Measurements from ENCODE around the gene GLG1. TPM values are rescaled to one million over a fixed set of nuclear protein-coding genes. Genes with fewer than 3 reads are reported as not detected.
"Not testable (repeated sequence)": the region's sequence is repeated elsewhere in the genome, so short reads cannot be mapped to it uniquely, and the experiment has no call there.

The GLG1 gene
- total and polyA plus RNA-seq, 2 donors, result 74.8 to 164 TPM

GRCh38 chr16:74524117-74524516, 82.8 kb downstream of the GLG1 start:
- Histone ChIP-seq H3K4me3 (ENCODE audit: low read depth, low read length) (no peak overlapping the region), H3K27ac (ENCODE audit: low read depth) (no peak overlapping the region)
- 97% methylated on average over 5 of the region's 5 CpGs for WGBS

GRCh38 chr16:74523706-74524105, 83.2 kb downstream of the GLG1 start:
- not testable (repeated sequence) for DNase-seq (ENCODE audit: extremely low spot score); H3K27ac ChIP-seq (ENCODE audit: low read depth); H3K4me1 ChIP-seq (ENCODE audit: insufficient read depth); H3K36me3 ChIP-seq (ENCODE audit: insufficient read depth); H3K4me3 ChIP-seq (ENCODE audit: low read depth, low read length)
- 96% methylated on average over 3 of the region's 3 CpGs for WGBS

More at GRCh38 chr16:74524117-74524516, 82.8 kb downstream of the GLG1 start:
- Histone ChIP-seq H3K36me3 (ENCODE audit: insufficient read depth) (no peaks in the 10 kb centered on the region), H3K4me1 (ENCODE audit: insufficient read depth) (peaks cover 1% of the 10 kb centered on the region)
- no peak for DNase-seq (ENCODE audit: extremely low spot score)

- Histone ChIP-seq H3K4me1 (ENCODE audit: insufficient read depth) (peaks cover 1% of the 10 kb centered on the region), H3K36me3 (ENCODE audit: insufficient read depth) (no peaks in the 10 kb centered on the region), H3K4me3 (ENCODE audit: low read depth, low read length) (no peak overlapping the region), H3K27ac (ENCODE audit: low read depth) (no peak overlapping the region)
- no peak for DNase-seq (ENCODE audit: extremely low spot score)
- 75% methylated on average over 6 of the region's 6 CpGs for whole genome bisulfite sequencing
Measured at GRCh38 chr16:74522160-74522559, 84.8 kb downstream of the GLG1 start.

- Histone ChIP-seq H3K4me1 (ENCODE audit: insufficient read depth) (peaks cover 1% of the 10 kb centered on the region), H3K36me3 (ENCODE audit: insufficient read depth) (no peaks in the 10 kb centered on the region), H3K27ac (ENCODE audit: low read depth) (no peak overlapping the region), H3K4me3 (ENCODE audit: low read depth, low read length) (no peak overlapping the region)
- DNase-seq (ENCODE audit: extremely low spot score), result no peak
- 49% methylated on average over 4 of the region's 4 CpGs for whole genome bisulfite sequencing
Measured at GRCh38 chr16:74521691-74522090, 85.2 kb downstream of the GLG1 start.

- H3K36me3 ChIP-seq (ENCODE audit: insufficient read depth); H3K27ac ChIP-seq (ENCODE audit: low read depth); H3K4me1 ChIP-seq (ENCODE audit: insufficient read depth); H3K4me3 ChIP-seq (ENCODE audit: low read depth, low read length); DNase-seq (ENCODE audit: extremely low spot score): not testable (repeated sequence)
- WGBS, result 98% methylated on average over 1 of the region's 1 CpG
Measured at GRCh38 chr16:74518934-74519333, 88.0 kb downstream of the GLG1 start.

- WGBS, result 93% methylated on average over 9 of the region's 9 CpGs
Measured at GRCh38 chr16:74511961-74512360, 95.0 kb downstream of the GLG1 start.

GRCh38 chr16:74505011-74505410, 101.9 kb downstream of the GLG1 start:
- Histone ChIP-seq H3K4me1 (ENCODE audit: insufficient read depth) (no peaks in the 10 kb centered on the region), H3K36me3 (ENCODE audit: insufficient read depth) (peaks cover 5% of the 10 kb centered on the region), H3K27ac (ENCODE audit: low read depth) (no peak overlapping the region), H3K4me3 (ENCODE audit: low read depth, low read length) (no peak overlapping the region)
- no peak for DNase-seq (ENCODE audit: extremely low spot score)
- 75% methylated on average over 2 of the region's 2 CpGs for WGBS

More at GRCh38 chr16:74511961-74512360, 95.0 kb downstream of the GLG1 start:
- H3K4me3 ChIP-seq (ENCODE audit: low read depth, low read length), result no peak overlapping the region
- no peaks in the 10 kb centered on the region for H3K4me1 ChIP-seq (ENCODE audit: insufficient read depth)
- no peak overlapping the region for H3K27ac ChIP-seq (ENCODE audit: low read depth)
- DNase-seq (ENCODE audit: extremely low spot score), result no peak
- H3K36me3 ChIP-seq (ENCODE audit: insufficient read depth), result no peaks in the 10 kb centered on the region

GRCh38 chr16:74503412-74503811, 103.5 kb downstream of the GLG1 start:
- WGBS, result 91% methylated on average over 7 of the region's 7 CpGs
- H3K36me3 ChIP-seq (ENCODE audit: insufficient read depth), result peaks cover 5% of the 10 kb centered on the region
- no peak for DNase-seq (ENCODE audit: extremely low spot score)

GRCh38 chr16:74501484-74502478, 105.1 kb downstream of the GLG1 start:
- H3K36me3 ChIP-seq (ENCODE audit: insufficient read depth), result peaks cover 5% of the 10 kb centered on the region
- no peak overlapping the region for H3K27ac ChIP-seq (ENCODE audit: low read depth)
- no peaks in the 10 kb centered on the region for H3K4me1 ChIP-seq (ENCODE audit: insufficient read depth)
- DNase-seq (ENCODE audit: extremely low spot score), result no peak
- WGBS, result 72% methylated on average over 7 of the region's 7 CpGs
- no peak overlapping the region for H3K4me3 ChIP-seq (ENCODE audit: low read depth, low read length)

More at GRCh38 chr16:74503412-74503811, 103.5 kb downstream of the GLG1 start:
- Histone ChIP-seq H3K4me3 (ENCODE audit: low read depth, low read length) (no peak overlapping the region), H3K27ac (ENCODE audit: low read depth) (no peak overlapping the region), H3K4me1 (ENCODE audit: insufficient read depth) (no peaks in the 10 kb centered on the region)

GRCh38 chr16:74500907-74501306, 106.0 kb downstream of the GLG1 start:
- no peak overlapping the region for H3K4me3 ChIP-seq (ENCODE audit: low read depth, low read length)
- H3K27ac ChIP-seq (ENCODE audit: low read depth), result no peak overlapping the region
- no peak for DNase-seq (ENCODE audit: extremely low spot score)
- H3K36me3 ChIP-seq (ENCODE audit: insufficient read depth), result peaks cover 5% of the 10 kb centered on the region
- H3K4me1 ChIP-seq (ENCODE audit: insufficient read depth), result no peaks in the 10 kb centered on the region
- 83% methylated on average over 3 of the region's 3 CpGs for WGBS

- Histone ChIP-seq H3K4me1 (ENCODE audit: insufficient read depth) (no peaks in the 10 kb centered on the region), H3K27ac (ENCODE audit: low read depth) (no peak overlapping the region), H3K36me3 (ENCODE audit: insufficient read depth) (peaks cover 5% of the 10 kb centered on the region), H3K4me3 (ENCODE audit: low read depth, low read length) (no peak overlapping the region)
- no peak for DNase-seq (ENCODE audit: extremely low spot score)
Measured at GRCh38 chr16:74499114-74499513, 107.8 kb downstream of the GLG1 start.

GRCh38 chr16:74497761-74498160, 109.2 kb downstream of the GLG1 start:
- Histone ChIP-seq H3K4me3 (ENCODE audit: low read depth, low read length) (no peak overlapping the region), H3K36me3 (ENCODE audit: insufficient read depth) (peaks cover 2% of the 10 kb centered on the region), H3K27ac (ENCODE audit: low read depth) (no peak overlapping the region), H3K4me1 (ENCODE audit: insufficient read depth) (no peaks in the 10 kb centered on the region)
- no peak for DNase-seq (ENCODE audit: extremely low spot score)
- 51% methylated on average over 3 of the region's 3 CpGs for WGBS

- H3K27ac ChIP-seq (ENCODE audit: low read depth), result no peak overlapping the region
- no peaks in the 10 kb centered on the region for H3K36me3 ChIP-seq (ENCODE audit: insufficient read depth)
- H3K4me1 ChIP-seq (ENCODE audit: insufficient read depth), result no peaks in the 10 kb centered on the region
- no peak overlapping the region for H3K4me3 ChIP-seq (ENCODE audit: low read depth, low read length)
- no peak for DNase-seq (ENCODE audit: extremely low spot score)
- 96% methylated on average over 3 of the region's 3 CpGs for WGBS
Measured at GRCh38 chr16:74496054-74496453, 110.9 kb downstream of the GLG1 start.

- Histone ChIP-seq H3K4me3 (ENCODE audit: low read depth, low read length) (no peak overlapping the region), H3K36me3 (ENCODE audit: insufficient read depth) (peaks cover 4% of the 10 kb centered on the region), H3K4me1 (ENCODE audit: insufficient read depth) (no peaks in the 10 kb centered on the region), H3K27ac (ENCODE audit: low read depth) (no peak overlapping the region)
- no peak for DNase-seq (ENCODE audit: extremely low spot score)
- WGBS, result 87% methylated on average over 10 of the region's 10 CpGs
Measured at GRCh38 chr16:74492976-74493375, 113.9 kb downstream of the GLG1 start.

All from urinary bladder (tissue), 4 donors.